K562 (cell line): ENCODE measurements around the gene AMIGO3. TPM values are rescaled to one million over a fixed set of nuclear protein-coding genes. Genes with fewer than 3 reads are reported as not detected.

Experiments used
- ARHGAP35 ChIP-seq: fragments of 450-650 bp; IDR thresholded peaks from 2 replicates; pipeline ENCODE4 v1.6.1; 2018; ENCODE audit not compliant: partially characterized antibody
- ELK1 ChIP-seq: sonication (generic); formaldehyde crosslinking; IDR thresholded peaks from 2 replicates; pipeline ENCODE4 v1.8.1; 2022; ENCODE audit warnings: missing genetic modification reagents
- FOXM1 ChIP-seq, 2 experiments: fragments of 450-650 bp in 1 of 2; sonication (generic) in 1 of 2; formaldehyde crosslinking in 1 of 2; IDR thresholded peaks; 2 replicates each; pipeline versions ENCODE4 v1.6.1 to v1.9.0; 2017 to 2022; ENCODE audit warnings: low read depth in 2 of 2, mild to moderate bottlenecking in 2 of 2, missing genetic modification reagents in 1 of 2, moderate library complexity in 1 of 2
- GATAD2A ChIP-seq: fragments of 450-650 bp; IDR thresholded peaks from 2 replicates; pipeline ENCODE4 v1.6.1; 2017
- GTF3C2 ChIP-seq: IDR thresholded peaks from 3 replicates; pipeline ENCODE4 v1.6.1; 2011; ENCODE audit warnings: borderline replicate concordance, mild to moderate bottlenecking, moderate library complexity; ENCODE audit not compliant: insufficient read length; ENCODE audit errors: extremely low read depth
- KLF1 ChIP-seq: fragments of 450-650 bp; IDR thresholded peaks from 2 replicates; pipeline ENCODE4 v1.6.1; 2016; ENCODE audit warnings: missing genetic modification characterization, missing compliant biosample characterization
- LARP7 ChIP-seq: fragments of 450-650 bp; IDR thresholded peaks from 2 replicates; pipeline ENCODE4 v1.6.1; 2016
- LCOR ChIP-seq: sonication (generic); formaldehyde crosslinking; IDR thresholded peaks from 2 replicates; pipeline ENCODE4 v1.8.0; 2022; ENCODE audit warnings: mild to moderate bottlenecking, missing genetic modification reagents
- MAFK ChIP-seq: IDR thresholded peaks from 2 replicates; pipeline ENCODE4 v1.6.1; 2011; ENCODE audit warnings: low read length, improper control_type of control experiment
- NRF1 ChIP-seq, 2 experiments: fragments of 450-650 bp; IDR thresholded peaks in 1 of 2; conservative IDR thresholded peaks in 1 of 2; 2 replicates each; pipeline ENCODE4 v1.6.1; 2014; ENCODE audit warnings: mild to moderate bottlenecking in 2 of 2
- PTBP1 ChIP-seq: fragments of 200-400 bp; formaldehyde crosslinking; IDR thresholded peaks from 2 replicates; pipeline ENCODE4 v1.6.1; 2017; ENCODE audit warnings: low read depth, low read length
- SIRT6 ChIP-seq: IDR thresholded peaks from one replicate; pipeline ENCODE4 v1.6.1; 2012; ENCODE audit warnings: low read depth, mild to moderate bottlenecking, control low read depth, inconsistent platforms, low read length, moderate library complexity
- SIX5 ChIP-seq, 2 experiments: IDR thresholded peaks; 2 replicates each; pipeline ENCODE4 v1.6.1; 2011; ENCODE audit warnings: low read length in 2 of 2, borderline replicate concordance in 1 of 2, low read depth in 1 of 2, mild to moderate bottlenecking in 1 of 2, moderate library complexity in 1 of 2; ENCODE audit not compliant: insufficient read depth in 1 of 2
- SMARCA4 ChIP-seq: fragments of 450-650 bp; IDR thresholded peaks from 2 replicates; pipeline ENCODE4 v1.6.1; 2016
- VEZF1 ChIP-seq: fragments of 200-800 bp; sonication (Bioruptor generic); IDR thresholded peaks from 2 replicates; pipeline ENCODE4 v1.6.1; 2017; ENCODE audit warnings: missing genetic modification characterization, missing compliant biosample characterization
- XRCC4 ChIP-seq: IDR thresholded peaks from one replicate; pipeline ENCODE4 v1.6.1; 2011; ENCODE audit not compliant: insufficient read depth, insufficient read length; ENCODE audit errors: extremely low read depth
- XRCC5 ChIP-seq: fragments of 200-400 bp; formaldehyde crosslinking; IDR thresholded peaks from 2 replicates; pipeline ENCODE4 v1.6.1; 2017; ENCODE audit warnings: low read depth, mild to moderate bottlenecking, low read length
- ZBTB12 ChIP-seq: fragments of 250-450 bp; sonication (Bioruptor Pico); IDR thresholded peaks from 2 replicates; pipeline ENCODE4 v1.4.0; 2020
- ZNF121 ChIP-seq: sonication (generic); formaldehyde crosslinking; conservative IDR thresholded peaks from 2 replicates; pipeline ENCODE4 v1.8.0; 2022; ENCODE audit warnings: missing genetic modification reagents
- ZNF232 ChIP-seq: sonication (generic); formaldehyde crosslinking; IDR thresholded peaks from 2 replicates; pipeline ENCODE4 v1.8.0; 2022; ENCODE audit warnings: mild to moderate bottlenecking, missing genetic modification reagents
- polyA plus RNA-seq, 8 experiments: library from polyadenylated mRNA; depleted of rRNA in 4 of 8; stranded (reverse) in 5 of 8; unstranded in 3 of 8; fragments of >200 nt; fragmentation: Nextera tagmentation in 2 of 8; fragmentation: Illumina TruSeq in 1 of 8; extraction: Ambion mirVana in 2 of 8; extraction: Trizol in 1 of 8; gene quantifications; 2 replicates each; pipeline versions ENCODE4 v1.2.1 to v1.2.3, GENCODE V29; 2011 to 2014; ENCODE audit warnings: inconsistent platforms in 1 of 8, missing spikeins in 1 of 8
- total RNA-seq, 7 experiments: library from RNA; depleted of rRNA in 6 of 7; stranded (reverse); fragments of >200 nt in 6 of 7; fragmentation: Illumina TruSeq in 2 of 7; extraction: Trizol in 2 of 7; gene quantifications; 2 replicates each; pipeline versions ENCODE4 v1.2.1 to v1.2.3, GENCODE V29; 2011 to 2021; ENCODE audit warnings: low replicate concordance in 1 of 7

The AMIGO3 gene
- total and polyA plus RNA-seq, 9 of the 15 experiments (the other 6 are each of a cell fraction or from before 2014, with no cell fraction given), result 0.13 to 2.8 (median 0.44) TPM; not detected in 4

DNA sequence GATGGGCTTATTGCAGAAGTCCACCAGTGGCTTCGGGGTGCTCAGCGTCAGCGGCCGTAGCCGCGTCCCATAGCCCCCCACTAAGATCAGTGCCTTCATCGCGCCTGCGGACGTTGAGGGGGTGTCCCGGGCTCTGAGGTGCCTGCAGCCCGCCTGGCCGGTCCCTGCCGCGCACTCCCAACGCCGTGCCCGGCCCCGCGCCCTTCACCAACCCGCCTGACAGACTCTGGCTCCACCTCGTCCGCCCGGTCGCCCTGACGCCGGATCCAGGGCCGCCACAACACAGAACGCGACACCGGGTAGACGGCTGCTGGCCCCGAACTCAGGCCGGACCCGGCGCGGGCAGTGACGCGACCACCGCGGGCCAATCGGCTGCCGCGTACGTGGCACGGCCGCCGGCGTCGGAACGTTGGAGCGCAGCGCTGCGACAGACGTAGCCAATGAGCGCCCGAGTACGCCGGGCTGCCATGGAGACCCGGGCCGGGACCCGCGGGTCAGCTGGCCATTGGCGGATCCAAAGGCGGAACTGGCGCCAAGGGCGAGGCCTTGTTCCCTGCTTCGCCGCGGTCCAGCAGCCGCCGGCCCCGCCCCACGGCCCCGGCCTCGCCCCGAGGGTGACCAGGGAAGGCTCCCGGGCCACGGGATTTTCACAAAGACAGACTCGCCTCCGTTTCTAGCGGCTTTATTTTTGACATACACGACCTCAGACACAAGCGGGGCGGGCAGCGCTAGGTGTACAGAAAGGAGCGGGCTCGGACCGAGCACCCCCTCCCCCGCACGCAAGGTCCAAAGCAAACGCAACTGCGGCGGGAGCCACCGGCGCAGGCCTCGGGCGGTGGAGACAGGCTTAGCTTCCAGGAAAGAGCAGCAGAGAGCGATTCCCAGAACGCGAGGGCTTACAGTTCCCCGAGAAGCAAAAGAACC is 4.4 kb upstream of the AMIGO3 start, which contains the start of gene GMPPB (continued):
- no peak for TF ChIP-seq VEZF1 (CRISPR knock-in tag)
- TF ChIP-seq SIX5 (IDR thresholded peaks at IDR 0.05; ENCODE audit: borderline replicate concordance in 1 of 2, insufficient read depth in 1 of 2, low read depth in 1 of 2, low read length in 2 of 2), result no peak
- TF ChIP-seq ZBTB12 (CRISPR knock-in tag), result peak; percentile 91
- TF ChIP-seq XRCC5, result no peak
- no peak for TF ChIP-seq PTBP1
- TF ChIP-seq ARHGAP35, result no peak
- TF ChIP-seq GTF3C2, result no peak
- no peak for TF ChIP-seq ELK1 (CRISPR knock-in tag)
- peak; percentile 77 for TF ChIP-seq NRF1 (conservative IDR thresholded peaks at IDR 0.05 in 1 of 2, IDR thresholded peaks at IDR 0.05 in 1 of 2)
- TF ChIP-seq GATAD2A, result no peak
- TF ChIP-seq MAFK, result no peak
- no peak for TF ChIP-seq XRCC4
- TF ChIP-seq ZNF121 (CRISPR knock-in tag), result no peak
- no peak for TF ChIP-seq LARP7
- TF ChIP-seq ZNF232, result no peak
- TF ChIP-seq KLF1 (tag), result no peak
- TF ChIP-seq LCOR, result peak; percentile 28; the same call in 1 of the 2 replicates
- TF ChIP-seq SIRT6, result no peak
- no peak for TF ChIP-seq FOXM1 (IDR thresholded peaks at IDR 0.05; ENCODE audit: low read depth)
- TF ChIP-seq FOXM1 (CRISPR knock-in tag; IDR thresholded peaks at IDR 0.05; ENCODE audit: low read depth), result no peak
- TF ChIP-seq SMARCA4, result peak; percentile 38; the same call in 1 of the 2 replicates
